Fibroblast of lung (primary cell): Measurements from ENCODE around the gene MRPL37.

Source experiments
- EZH2 ChIP-seq: IDR thresholded peaks from 2 replicates; pipeline ENCODE4 v1.5.1; 2012; ENCODE audit warnings: low read length, control low read depth, mild to moderate bottlenecking; ENCODE audit errors: missing control alignments
- TF ChIP-seq, protein P1 (sequence below), 2 donors: IDR thresholded peaks in 1 of 2; conservative IDR thresholded peaks in 1 of 2; 1 replicate in 1 of 2; 2 replicates in 1 of 2; pipeline ENCODE4 v1.5.1; 2011 to 2012; ENCODE audit warnings: low read length in 2 of 2, control low read depth in 1 of 2, inconsistent platforms in 1 of 2, low read depth in 1 of 2, mild to moderate bottlenecking in 1 of 2

DNA sequence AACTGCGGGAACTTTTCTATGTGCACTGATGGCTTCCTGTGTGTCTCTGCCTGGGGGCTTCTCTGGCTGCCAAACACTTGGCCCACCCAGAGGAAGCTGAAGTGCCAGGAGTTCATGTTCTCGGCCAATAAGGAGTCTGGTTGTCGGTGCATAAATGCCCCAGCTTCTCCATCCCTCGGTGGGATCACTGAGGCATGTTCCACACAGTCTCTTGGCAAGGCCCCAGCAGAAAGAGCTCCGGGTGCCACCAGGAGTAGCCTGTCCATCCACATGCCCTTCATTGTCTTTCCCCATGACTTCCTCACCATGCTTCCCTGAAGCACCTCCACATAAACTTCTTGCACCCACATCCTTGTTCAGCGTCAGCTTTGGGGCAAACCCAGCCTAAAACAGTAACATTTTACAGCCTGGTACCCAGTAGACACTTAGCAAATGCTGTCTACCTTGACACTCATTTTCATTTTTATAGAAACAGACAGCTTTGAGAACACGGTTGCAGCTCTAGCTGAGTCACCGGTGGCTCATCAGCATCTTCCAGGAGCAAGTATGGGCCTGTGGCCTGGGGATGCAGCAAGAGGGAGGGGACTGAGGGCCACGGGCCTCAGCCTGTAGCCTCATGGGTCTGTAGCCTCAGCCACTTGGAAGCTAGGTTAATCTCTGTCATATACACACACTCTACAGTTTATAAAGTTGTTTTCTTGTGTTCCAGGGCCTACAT lies 32.4 kb upstream of the MRPL37 start:
- TF ChIP-seq, protein P1, sequence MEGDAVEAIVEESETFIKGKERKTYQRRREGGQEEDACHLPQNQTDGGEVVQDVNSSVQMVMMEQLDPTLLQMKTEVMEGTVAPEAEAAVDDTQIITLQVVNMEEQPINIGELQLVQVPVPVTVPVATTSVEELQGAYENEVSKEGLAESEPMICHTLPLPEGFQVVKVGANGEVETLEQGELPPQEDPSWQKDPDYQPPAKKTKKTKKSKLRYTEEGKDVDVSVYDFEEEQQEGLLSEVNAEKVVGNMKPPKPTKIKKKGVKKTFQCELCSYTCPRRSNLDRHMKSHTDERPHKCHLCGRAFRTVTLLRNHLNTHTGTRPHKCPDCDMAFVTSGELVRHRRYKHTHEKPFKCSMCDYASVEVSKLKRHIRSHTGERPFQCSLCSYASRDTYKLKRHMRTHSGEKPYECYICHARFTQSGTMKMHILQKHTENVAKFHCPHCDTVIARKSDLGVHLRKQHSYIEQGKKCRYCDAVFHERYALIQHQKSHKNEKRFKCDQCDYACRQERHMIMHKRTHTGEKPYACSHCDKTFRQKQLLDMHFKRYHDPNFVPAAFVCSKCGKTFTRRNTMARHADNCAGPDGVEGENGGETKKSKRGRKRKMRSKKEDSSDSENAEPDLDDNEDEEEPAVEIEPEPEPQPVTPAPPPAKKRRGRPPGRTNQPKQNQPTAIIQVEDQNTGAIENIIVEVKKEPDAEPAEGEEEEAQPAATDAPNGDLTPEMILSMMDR (conservative IDR thresholded peaks at IDR 0.05 in 1 of 2, IDR thresholded peaks at IDR 0.05 in 1 of 2; ENCODE audit: low read depth in 1 of 2, low read length in 2 of 2): no peak
- no peak for TF ChIP-seq EZH2
